MCF 10A (cell line): Measurements from ENCODE around the gene SLC2A6. TPM values are rescaled to one million over a fixed set of nuclear protein-coding genes. Genes with fewer than 3 reads are reported as not detected.

Experiments used
- BruUV-seq: library from RNA; stranded (reverse); fragments of 400-500 nt; replicated peaks from 2 replicates; lab custom pipeline; 2021; lab: Mats Ljungman, UMichigan
- CTCF ChIA-PET: fragments of 300-600 bp; sonication (Branson Sonifier 250); formaldehyde crosslinking; extraction: SDS; loops from one replicate; lab custom pipeline; 2021; ENCODE audit warnings: antibody characterized with exemption, inconsistent platforms; lab: Yijun Ruan, JAX
- POLR2A ChIA-PET: fragments of 300-600, 350-650 bp; sonication (Branson Sonifier 250); formaldehyde crosslinking; extraction: SDS; loops from one replicate; lab custom pipeline; 2020; ENCODE audit warnings: antibody characterized with exemption, inconsistent platforms; lab: Yijun Ruan, JAX
- DNase-seq: peaks from one replicate; pipeline ENCODE4 v3.0.0-alpha.2; 2018; ENCODE audit not compliant: unreplicated experiment
- H3K27ac Mint-ChIP-seq: one replicate; pipeline ENCODE4 v1.8.0; 2022; ENCODE audit warnings: mild to moderate bottlenecking, low read depth, mixed read lengths; ENCODE audit not compliant: unreplicated experiment
- H3K27me3 Mint-ChIP-seq: one replicate; pipeline ENCODE4 v1.8.0; 2022; ENCODE audit warnings: mixed read lengths; ENCODE audit not compliant: insufficient read depth, unreplicated experiment
- H3K36me3 Mint-ChIP-seq: one replicate; pipeline ENCODE4 v1.8.0; 2022; ENCODE audit warnings: mild to moderate bottlenecking, moderate library complexity, mixed read lengths; ENCODE audit not compliant: insufficient read depth, unreplicated experiment
- H3K4me1 Mint-ChIP-seq: one replicate; pipeline ENCODE4 v1.8.0; 2022; ENCODE audit warnings: mixed read lengths; ENCODE audit not compliant: insufficient read depth, unreplicated experiment
- H3K4me3 Mint-ChIP-seq: one replicate; pipeline ENCODE4 v1.8.0; 2022; ENCODE audit warnings: mild to moderate bottlenecking, moderate library complexity, mixed read lengths; ENCODE audit not compliant: unreplicated experiment
- H3K9me3 Mint-ChIP-seq: one replicate; pipeline ENCODE4 v1.8.0; 2022; ENCODE audit warnings: mixed read lengths; ENCODE audit not compliant: unreplicated experiment
- intact Hi-C: fragments of 100-400 bp; cut with micrococcal nuclease; formaldehyde crosslinking; loops from 2 replicates; pipeline ENCODE4 v1.14.1; 2022
- total RNA-seq: library from RNA; stranded (reverse); gene quantifications from 2 replicates; pipeline ENCODE4 v1.2.3, GENCODE V29; 2022
- TF ChIP-seq, protein P1 (sequence below): fragments of 200-600 bp; IDR thresholded peaks from one replicate; pipeline ENCODE4 v1.8.0; 2022; ENCODE audit warnings: antibody characterized with exemption, mild to moderate bottlenecking; ENCODE audit not compliant: unreplicated experiment

SLC2A6 gene
- total RNA-seq, 1 experiment from 2014 or later: 0.42 TPM

DNA sequence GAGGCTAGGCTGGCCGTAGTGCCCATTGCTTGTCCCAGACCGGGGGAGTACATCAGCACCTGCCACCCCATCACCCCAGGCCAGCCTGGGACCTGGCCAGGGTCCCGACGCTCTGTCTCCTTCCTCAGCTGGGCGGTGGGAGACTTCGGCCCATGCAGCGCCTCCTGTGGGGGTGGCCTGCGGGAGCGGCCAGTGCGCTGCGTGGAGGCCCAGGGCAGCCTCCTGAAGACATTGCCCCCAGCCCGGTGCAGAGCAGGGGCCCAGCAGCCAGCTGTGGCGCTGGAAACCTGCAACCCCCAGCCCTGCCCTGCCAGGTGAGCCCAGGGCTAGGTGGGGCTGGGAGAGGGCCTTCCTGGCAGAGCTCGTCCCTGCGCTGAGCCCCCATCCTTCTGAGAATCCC lies 35.7 kb downstream of the SLC2A6 start:
- CTCF ChIA-PET: no interaction called here
- intact Hi-C loops: no loop called here
- BruUV-seq: no TSS peak
- peaks cover 15% of the 10 kb centered on the region for H3K27me3 Mint-ChIP-seq
- no peak overlapping the region for H3K4me3 Mint-ChIP-seq
- no peaks in the 10 kb centered on the region for H3K4me1 Mint-ChIP-seq
- TF ChIP-seq, protein P1, sequence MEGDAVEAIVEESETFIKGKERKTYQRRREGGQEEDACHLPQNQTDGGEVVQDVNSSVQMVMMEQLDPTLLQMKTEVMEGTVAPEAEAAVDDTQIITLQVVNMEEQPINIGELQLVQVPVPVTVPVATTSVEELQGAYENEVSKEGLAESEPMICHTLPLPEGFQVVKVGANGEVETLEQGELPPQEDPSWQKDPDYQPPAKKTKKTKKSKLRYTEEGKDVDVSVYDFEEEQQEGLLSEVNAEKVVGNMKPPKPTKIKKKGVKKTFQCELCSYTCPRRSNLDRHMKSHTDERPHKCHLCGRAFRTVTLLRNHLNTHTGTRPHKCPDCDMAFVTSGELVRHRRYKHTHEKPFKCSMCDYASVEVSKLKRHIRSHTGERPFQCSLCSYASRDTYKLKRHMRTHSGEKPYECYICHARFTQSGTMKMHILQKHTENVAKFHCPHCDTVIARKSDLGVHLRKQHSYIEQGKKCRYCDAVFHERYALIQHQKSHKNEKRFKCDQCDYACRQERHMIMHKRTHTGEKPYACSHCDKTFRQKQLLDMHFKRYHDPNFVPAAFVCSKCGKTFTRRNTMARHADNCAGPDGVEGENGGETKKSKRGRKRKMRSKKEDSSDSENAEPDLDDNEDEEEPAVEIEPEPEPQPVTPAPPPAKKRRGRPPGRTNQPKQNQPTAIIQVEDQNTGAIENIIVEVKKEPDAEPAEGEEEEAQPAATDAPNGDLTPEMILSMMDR: no peak
- no peak overlapping the region for H3K27ac Mint-ChIP-seq
- POLR2A ChIA-PET: no interaction called here
- DNase-seq: no peak
- H3K36me3 Mint-ChIP-seq: no peaks in the 10 kb centered on the region
- no peaks in the 10 kb centered on the region for H3K9me3 Mint-ChIP-seq

GRCh38 chr9:133441571-133441970 lies 37.3 kb downstream of the SLC2A6 start:
- Mint-ChIP-seq H3K4me1 (no peaks in the 10 kb centered on the region), H3K27me3 (peaks cover 11% of the 10 kb centered on the region), H3K27ac (no peak overlapping the region), H3K36me3 (no peaks in the 10 kb centered on the region), H3K9me3 (no peaks in the 10 kb centered on the region), H3K4me3 (no peak overlapping the region)
- DNase-seq: no peak
- POLR2A ChIA-PET: no interaction called here
- TF ChIP-seq, protein P1: no peak
- CTCF ChIA-PET: interaction anchor here (0.8 kb wide), 1 partner anchor 22 kb away, joined by 3 read pairs; no protein-coding TSS in a partner anchor
- BruUV-seq: no TSS peak
- intact Hi-C loops: no loop called here

DNA sequence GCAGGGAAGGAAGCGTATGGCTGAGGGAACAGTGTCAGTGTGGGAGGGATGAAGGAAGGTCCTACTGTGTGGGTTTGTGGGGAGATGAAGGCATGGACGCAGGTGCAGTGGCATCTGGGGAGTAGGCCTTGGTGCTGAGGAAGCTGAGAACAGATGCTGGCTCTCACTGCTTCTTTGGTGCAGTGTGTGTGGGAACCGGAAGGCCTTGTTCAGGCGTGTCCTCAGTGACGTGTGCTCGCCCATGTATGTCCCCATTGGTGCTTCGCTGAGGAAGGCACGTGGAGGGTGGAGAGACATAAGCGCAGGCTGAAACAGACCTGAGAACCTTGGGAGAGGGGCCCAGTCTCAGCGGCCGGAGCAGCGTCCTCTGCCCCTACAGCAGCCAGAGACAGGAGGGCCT lies 38.0 kb downstream of the SLC2A6 start:
- BruUV-seq: no TSS peak
- POLR2A ChIA-PET: no interaction called here
- no peaks in the 10 kb centered on the region for H3K36me3 Mint-ChIP-seq
- no peaks in the 10 kb centered on the region for H3K9me3 Mint-ChIP-seq
- H3K27me3 Mint-ChIP-seq: peaks cover 4% of the 10 kb centered on the region
- intact Hi-C loops: no loop called here
- H3K27ac Mint-ChIP-seq: no peak overlapping the region
- CTCF ChIA-PET: no interaction called here
- H3K4me1 Mint-ChIP-seq: no peaks in the 10 kb centered on the region
- TF ChIP-seq, protein P1: no peak
- no peak for DNase-seq
- no peak overlapping the region for H3K4me3 Mint-ChIP-seq

- CTCF ChIA-PET: no interaction called here
- no peaks in the 10 kb centered on the region for H3K27me3 Mint-ChIP-seq
- no peaks in the 10 kb centered on the region for H3K36me3 Mint-ChIP-seq
- H3K9me3 Mint-ChIP-seq: no peaks in the 10 kb centered on the region
- POLR2A ChIA-PET: no interaction called here
- H3K4me1 Mint-ChIP-seq: no peaks in the 10 kb centered on the region
- TF ChIP-seq, protein P1: no peak
- no TSS peak for BruUV-seq
- H3K27ac Mint-ChIP-seq: no peak overlapping the region
- H3K4me3 Mint-ChIP-seq: no peak overlapping the region
- DNase-seq: no peak
- intact Hi-C loops: no loop called here
Observed at GRCh38 chr9:133439337-133439736, 39.6 kb downstream of the SLC2A6 start.
